Endometrial microvascular endothelial cells (primary cell): ENCODE results near the gene PTPN1. TPM values are rescaled to one million over a fixed set of nuclear protein-coding genes. Genes with fewer than 3 reads are reported as not detected.
"Not testable (repeated sequence)": the region's sequence is repeated elsewhere in the genome, so short reads cannot be mapped to it uniquely, and the experiment has no call there.

Source experiments
- in situ Hi-C: cut with HindIII; loops from 2 replicates; pipeline ENCODE4 v1.10.0; 2017; ENCODE audit warnings: low sequenced_read_pairs, low pct_unique_long_range_greater_than_20kb; ENCODE audit errors: inconsistent ontology term
- total RNA-seq: library from RNA; depleted of rRNA; stranded (reverse); fragments of >200 nt; gene quantifications from one replicate; pipeline ENCODE4 v1.2.3, GENCODE V29; 2015; ENCODE audit errors: inconsistent ontology term

The PTPN1 gene
- total RNA-seq, 1 donor from 2014 or later: 89.3 TPM

- in situ Hi-C loops: no loop called here
Observed at GRCh38 chr20:50613438-50614169, 103.4 kb downstream of the PTPN1 start.

GRCh38 chr20:50615407-50615806 is 105.2 kb downstream of the PTPN1 start:
- in situ Hi-C loops: no loop called here

- in situ Hi-C loops: no loop called here
Observed at GRCh38 chr20:50617022-50617421, 106.8 kb downstream of the PTPN1 start.

GRCh38 chr20:50618537-50618936 is 108.4 kb downstream of the PTPN1 start:
- in situ Hi-C loops: no loop called here

- in situ Hi-C loops: not testable (repeated sequence)
Observed at GRCh38 chr20:50620459-50620858, 110.3 kb downstream of the PTPN1 start.

- in situ Hi-C loops: no loop called here
Observed at GRCh38 chr20:50621068-50621665, 111.0 kb downstream of the PTPN1 start.

- in situ Hi-C loops: no loop called here
Observed at GRCh38 chr20:50624351-50625016, 114.3 kb downstream of the PTPN1 start.

- in situ Hi-C loops: no loop called here
Observed at GRCh38 chr20:50625986-50626677, 115.9 kb downstream of the PTPN1 start.

- in situ Hi-C loops: no loop called here
Observed at GRCh38 chr20:50627747-50628146, 117.6 kb downstream of the PTPN1 start.

- in situ Hi-C loops: no loop called here
Observed at GRCh38 chr20:50628332-50628731, 118.1 kb downstream of the PTPN1 start.

GRCh38 chr20:50628853-50629669 is 118.9 kb downstream of the PTPN1 start:
- in situ Hi-C loops: no loop called here

- in situ Hi-C loops: no loop called here
Observed at GRCh38 chr20:50629670-50630045, 119.5 kb downstream of the PTPN1 start.

- in situ Hi-C loops: no loop called here
Observed at GRCh38 chr20:50630578-50631263, 120.5 kb downstream of the PTPN1 start.

- in situ Hi-C loops: no loop called here
Observed at GRCh38 chr20:50632236-50632635, 122.1 kb downstream of the PTPN1 start.

GRCh38 chr20:50632701-50633100 is 122.5 kb downstream of the PTPN1 start:
- in situ Hi-C loops: no loop called here

GRCh38 chr20:50633361-50633760 is 123.2 kb downstream of the PTPN1 start:
- in situ Hi-C loops: no loop called here

- in situ Hi-C loops: no loop called here
Observed at GRCh38 chr20:50634191-50634590, 124.0 kb downstream of the PTPN1 start.
